Stimulated activated CD8-positive, alpha-beta memory T cell treated with anti-CD3 and anti-CD28 coated beads, Interleukin-4, amount 100 ng/mL, for 1 hour (primary cell): ENCODE results near the gene MAMSTR.

Source experiments
- DNase-seq, 2 donors: peaks; one replicate each; pipeline ENCODE4 v3.0.0-alpha.2; 2020; ENCODE audit warnings: low read depth in 2 of 2, low spot score in 1 of 2

MAMSTR gene

GRCh38 chr19:48746738-48747575, 27.4 kb upstream of the MAMSTR start, which contains the start of gene IZUMO1:
IZUMO1 (minus strand) TSS chr19:48746909; CDS start chr19:48745859, 1,050 bp downstream.
- no peak for DNase-seq

GRCh38 chr19:48746110-48746509, 26.6 kb upstream of the MAMSTR start:
- DNase-seq: no peak

GRCh38 chr19:48745208-48745995, 25.9 kb upstream of the MAMSTR start:
- no peak for DNase-seq

GRCh38 chr19:48742096-48742495, 22.6 kb upstream of the MAMSTR start:
- DNase-seq: no peak

- no peak for DNase-seq
These were observed 21.8 kb upstream of the MAMSTR start for GRCh38 chr19:48741129-48741999.

GRCh38 chr19:48740164-48740972, 20.8 kb upstream of the MAMSTR start, which contains the start of gene RASIP1:
RASIP1 (minus strand) TSS chr19:48740610; CDS start chr19:48740282, 328 bp downstream.
- no peak for DNase-seq

- no peak for DNase-seq
These were observed 20.1 kb upstream of the MAMSTR start for GRCh38 chr19:48739404-48740163.

- peak; percentile 86 to 87 for DNase-seq
These were observed 19.3 kb upstream of the MAMSTR start for GRCh38 chr19:48738557-48739403.

GRCh38 chr19:48737360-48737998, 18.0 kb upstream of the MAMSTR start:
- no peak for DNase-seq

- DNase-seq: no peak
These were observed 15.6 kb upstream of the MAMSTR start for GRCh38 chr19:48735031-48735615.

GRCh38 chr19:48734625-48735024, 15.1 kb upstream of the MAMSTR start:
- no peak for DNase-seq

GRCh38 chr19:48731452-48731851, 11.9 kb upstream of the MAMSTR start:
- DNase-seq: no peak

- no peak for DNase-seq
These were observed 9.6 kb upstream of the MAMSTR start for GRCh38 chr19:48728911-48729664.

- DNase-seq: no peak
These were observed 7.0 kb upstream of the MAMSTR start for GRCh38 chr19:48726556-48726955.

GRCh38 chr19:48724796-48725753, 5.5 kb upstream of the MAMSTR start:
- DNase-seq: no peak

GRCh38 chr19:48722196-48722708, 2.7 kb upstream of the MAMSTR start:
- DNase-seq: no peak
